Right lobe of liver (tissue), 4 donors: Measurements from ENCODE around the gene DYRK1A.

Experiments
- POLR2A ChIP-seq: fragments of 450-650 bp; IDR thresholded peaks from one replicate; pipeline ENCODE4 v1.6.1; 2017; ENCODE audit warnings: antibody characterized with exemption, mild to moderate bottlenecking
- TF ChIP-seq, protein P1 (sequence below), 4 donors: fragments of 200-600 bp in 3 of 4; fragments of 450-650 bp in 1 of 4; IDR thresholded peaks; one replicate each; pipeline versions ENCODE4 v1.5.1 to v1.8.0; 2016 to 2022; ENCODE audit warnings: antibody characterized with exemption in 4 of 4, mild to moderate bottlenecking in 2 of 4
- donor health status: DM: no; HTN: no; CAD: no.
- donor health status: DM: no; HTN: no; CAD: no.
- donor health status: DM: no; HTN: yes; CAD: no.

DNA sequence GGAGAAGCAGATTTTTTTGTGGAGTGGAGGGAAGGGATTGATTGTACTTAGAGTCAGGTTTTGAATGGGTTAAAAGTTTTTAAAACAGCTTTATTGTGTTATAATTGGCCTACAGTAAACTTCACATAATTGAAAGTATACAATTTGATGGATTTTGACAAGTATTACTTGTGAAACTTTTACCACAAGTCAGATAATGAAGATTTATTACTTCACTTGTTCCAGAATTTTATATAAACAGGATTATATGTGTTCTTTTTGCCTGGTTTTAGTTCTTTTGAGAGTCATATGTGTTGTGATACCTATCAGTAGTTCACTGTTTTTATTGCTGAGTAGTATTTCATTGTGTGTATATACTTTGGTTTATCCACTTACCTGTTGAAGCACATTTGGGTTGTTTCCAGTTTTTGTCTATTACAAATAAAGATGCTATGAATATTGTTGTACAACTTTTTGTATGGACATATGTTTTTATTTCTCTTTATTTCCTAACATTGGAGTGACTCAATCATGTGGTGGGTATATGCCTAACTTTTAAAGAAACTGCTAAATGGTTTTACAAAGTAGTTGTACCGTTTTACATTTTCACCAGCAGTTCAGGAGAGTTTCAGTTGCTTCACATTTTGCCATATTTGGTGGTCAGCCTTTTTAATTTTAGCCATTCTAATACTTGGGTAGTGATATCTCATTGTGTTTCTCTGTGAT lies 71.0 kb downstream of the DYRK1A start:
- TF ChIP-seq, protein P1, sequence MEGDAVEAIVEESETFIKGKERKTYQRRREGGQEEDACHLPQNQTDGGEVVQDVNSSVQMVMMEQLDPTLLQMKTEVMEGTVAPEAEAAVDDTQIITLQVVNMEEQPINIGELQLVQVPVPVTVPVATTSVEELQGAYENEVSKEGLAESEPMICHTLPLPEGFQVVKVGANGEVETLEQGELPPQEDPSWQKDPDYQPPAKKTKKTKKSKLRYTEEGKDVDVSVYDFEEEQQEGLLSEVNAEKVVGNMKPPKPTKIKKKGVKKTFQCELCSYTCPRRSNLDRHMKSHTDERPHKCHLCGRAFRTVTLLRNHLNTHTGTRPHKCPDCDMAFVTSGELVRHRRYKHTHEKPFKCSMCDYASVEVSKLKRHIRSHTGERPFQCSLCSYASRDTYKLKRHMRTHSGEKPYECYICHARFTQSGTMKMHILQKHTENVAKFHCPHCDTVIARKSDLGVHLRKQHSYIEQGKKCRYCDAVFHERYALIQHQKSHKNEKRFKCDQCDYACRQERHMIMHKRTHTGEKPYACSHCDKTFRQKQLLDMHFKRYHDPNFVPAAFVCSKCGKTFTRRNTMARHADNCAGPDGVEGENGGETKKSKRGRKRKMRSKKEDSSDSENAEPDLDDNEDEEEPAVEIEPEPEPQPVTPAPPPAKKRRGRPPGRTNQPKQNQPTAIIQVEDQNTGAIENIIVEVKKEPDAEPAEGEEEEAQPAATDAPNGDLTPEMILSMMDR (IDR thresholded peaks at IDR 0.05), result no peak
- TF ChIP-seq POLR2A, result no peak
